Measurements from ENCODE around the gene MZF1. TPM values are rescaled to one million over a fixed set of nuclear protein-coding genes. Genes with fewer than 3 reads are reported as not detected.
"Not testable (repeated sequence)": the region's sequence is repeated elsewhere in the genome, so short reads cannot be mapped to it uniquely, and the experiment has no call there.

Gene MZF1
- total RNA-seq, 2 donors from 2014 or later: 19.3 to 39.2 TPM

DNA sequence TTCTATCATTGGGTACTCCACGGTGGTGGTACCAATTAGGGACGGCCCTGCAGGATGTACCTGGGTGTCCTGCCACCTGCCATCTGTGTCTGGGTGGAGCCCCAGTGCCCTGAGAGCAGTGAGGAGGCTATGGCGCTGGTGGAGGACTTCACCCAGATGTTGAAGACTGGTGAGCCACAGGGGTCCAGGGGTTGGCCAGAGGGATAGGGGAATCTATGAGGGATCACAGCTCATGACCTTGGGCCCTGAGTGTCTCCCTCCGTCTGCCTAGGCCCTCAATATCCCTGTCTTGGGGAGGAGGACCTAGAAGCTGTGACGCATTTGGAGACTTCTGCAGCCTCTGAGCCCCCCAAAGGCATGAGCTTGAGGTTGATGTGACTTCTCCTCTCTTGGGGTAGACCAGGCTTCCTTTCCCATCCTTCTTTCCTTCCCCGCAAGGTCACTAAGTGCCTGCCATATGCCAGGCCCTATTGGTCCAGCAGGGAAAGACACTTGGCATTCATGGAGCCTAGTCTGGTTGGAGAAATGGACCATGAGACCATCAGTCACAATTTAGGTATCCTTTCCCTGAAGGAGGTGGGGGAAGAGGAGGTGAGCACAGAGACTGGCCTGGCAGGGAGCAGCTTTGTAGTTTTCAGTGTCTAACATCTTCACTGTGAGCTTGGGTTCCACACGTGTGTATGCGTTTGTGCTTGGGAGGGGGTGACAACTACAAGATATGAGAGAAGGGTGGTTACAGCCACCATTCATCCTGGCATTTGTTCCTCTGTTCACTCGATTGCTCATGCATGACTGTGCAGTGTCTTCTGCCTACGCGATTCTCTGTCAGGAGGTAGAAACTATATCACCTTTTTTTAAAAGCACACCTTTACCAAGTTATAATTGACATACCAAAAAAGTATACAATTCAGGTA, 5.1 kb upstream of the MZF1 start:
- Histone ChIP-seq H3K9ac (ENCODE audit: low read depth in 2 of 2, low read length in 2 of 2) (no peak overlapping the region), H3K27me3 (no peaks in the 10 kb centered on the region), H3K27ac (no peak overlapping the region), H3K4me3 (no peak overlapping the region), H3K36me3 (peaks cover 5% of the 10 kb centered on the region), H3K9me3 (no peaks in the 10 kb centered on the region), H3K4me1 (no peaks in the 10 kb centered on the region)
- peak; percentile 18 for DNase-seq
- no peak for TF ChIP-seq CTCF (IDR thresholded peaks at IDR 0.05)
- intact Hi-C loops (cut with DNase I): no loop called here

- H3K27ac ChIP-seq; H3K36me3 ChIP-seq; H3K9me3 ChIP-seq; H3K9ac ChIP-seq (ENCODE audit: low read depth in 2 of 2, low read length in 2 of 2); H3K4me1 ChIP-seq; H3K27me3 ChIP-seq; intact Hi-C loops (cut with DNase I); H3K4me3 ChIP-seq: not testable (repeated sequence)
- DNase-seq: peak; percentile 17
Measured at GRCh38 chr19:58577581-58577980, 4.4 kb upstream of the MZF1 start.

- no peaks in the 10 kb centered on the region for H3K27me3 ChIP-seq
- H3K9ac ChIP-seq (ENCODE audit: low read depth in 2 of 2, low read length in 2 of 2): peak overlapping the region; percentile 88 to 89
- no peak for TF ChIP-seq CTCF (IDR thresholded peaks at IDR 0.05)
- H3K36me3 ChIP-seq: no peaks in the 10 kb centered on the region
- peak overlapping the region; percentile 81 for H3K27ac ChIP-seq
- intact Hi-C loops (cut with DNase I): no loop called here
- peaks cover 5% of the 10 kb centered on the region for H3K4me1 ChIP-seq
- H3K9me3 ChIP-seq: no peaks in the 10 kb centered on the region
- H3K4me3 ChIP-seq: peak overlapping the region; percentile 64
- DNase-seq: peak; percentile 89
Measured at GRCh38 chr19:58575183-58576041, 2.3 kb upstream of the MZF1 start.

DNA sequence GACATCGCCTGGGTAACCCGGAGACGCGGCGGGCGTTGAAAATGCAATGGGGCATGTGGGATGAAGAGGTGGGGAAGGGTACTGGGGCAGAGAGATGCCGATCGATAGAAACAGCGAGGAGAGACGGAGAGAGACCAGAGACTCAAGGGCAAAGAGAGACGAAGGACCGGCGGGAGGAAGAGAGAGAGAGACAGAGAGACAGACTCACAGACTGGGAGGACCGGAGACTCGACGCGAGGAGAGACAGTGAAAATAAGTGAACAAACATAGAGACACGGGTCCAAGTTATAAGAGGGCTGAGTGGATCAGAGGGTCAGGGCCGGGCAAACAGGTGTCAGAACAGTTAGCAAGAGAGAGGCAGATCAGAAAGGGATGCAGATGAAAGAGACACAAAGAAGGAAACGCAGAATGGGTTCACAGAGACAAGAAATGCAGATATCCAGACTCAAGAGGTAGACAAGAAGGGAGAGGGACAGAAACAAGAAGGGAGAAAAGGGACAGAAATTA, 576 bp upstream of the MZF1 start:
- peak overlapping the region; percentile 44 for H3K4me3 ChIP-seq
- H3K36me3 ChIP-seq: no peaks in the 10 kb centered on the region
- H3K4me1 ChIP-seq: peaks cover 5% of the 10 kb centered on the region
- H3K9me3 ChIP-seq: no peaks in the 10 kb centered on the region
- H3K9ac ChIP-seq (ENCODE audit: low read depth in 2 of 2, low read length in 2 of 2): peak overlapping the region; percentile 54 to 91
- no peak for TF ChIP-seq CTCF (IDR thresholded peaks at IDR 0.05)
- no peaks in the 10 kb centered on the region for H3K27me3 ChIP-seq
- intact Hi-C loops (cut with DNase I): no loop called here
- no peak for DNase-seq
- H3K27ac ChIP-seq: peak overlapping the region; percentile 93

DNA sequence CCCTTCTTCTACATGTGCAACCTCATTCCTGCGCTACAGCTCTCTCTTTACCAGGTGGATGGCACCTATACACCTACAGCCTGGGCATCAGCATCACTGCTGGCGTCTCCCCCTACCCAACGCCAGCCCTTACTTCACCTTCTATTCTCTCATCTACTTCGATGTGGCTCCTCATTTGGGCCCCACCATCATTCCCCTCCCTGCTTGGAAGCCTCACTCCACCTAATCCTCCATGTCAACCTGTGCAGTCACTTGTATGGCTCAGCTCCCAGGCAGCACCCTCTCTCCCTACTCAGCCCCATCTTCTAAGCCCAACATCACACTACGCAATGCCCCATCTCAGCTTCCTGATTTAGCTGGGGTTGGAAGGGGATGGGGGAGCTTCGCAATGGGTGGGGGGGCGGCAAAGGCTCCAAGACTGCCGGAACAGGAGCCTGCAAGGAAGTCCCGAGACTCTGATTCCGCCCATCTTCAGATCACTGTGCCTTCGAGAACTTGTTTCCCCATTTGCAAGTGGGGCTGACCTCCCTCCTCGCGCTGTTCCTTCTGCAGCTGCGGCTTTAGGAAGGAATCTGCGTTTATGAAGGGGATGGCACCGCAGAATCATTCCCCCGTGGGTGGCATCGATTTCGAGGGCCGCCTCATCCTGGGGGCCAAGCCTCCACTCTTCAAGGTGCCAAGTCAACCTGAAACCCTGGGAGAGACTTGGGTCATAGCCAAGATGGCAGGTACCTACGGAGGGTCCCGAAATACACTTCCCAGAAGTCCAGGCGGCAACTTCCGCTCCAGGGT, 913 bp downstream of the MZF1 start:
- intact Hi-C loops (cut with DNase I): no loop called here
- no peaks in the 10 kb centered on the region for H3K27me3 ChIP-seq
- H3K27ac ChIP-seq: peak overlapping the region; percentile 93
- TF ChIP-seq CTCF (IDR thresholded peaks at IDR 0.05): no peak
- no peak for DNase-seq
- H3K4me3 ChIP-seq: peak overlapping the region; percentile 44
- H3K4me1 ChIP-seq: peaks cover 5% of the 10 kb centered on the region
- H3K9me3 ChIP-seq: no peaks in the 10 kb centered on the region
- H3K9ac ChIP-seq (ENCODE audit: low read depth in 2 of 2, low read length in 2 of 2): peak overlapping the region in 1 of 2 donors; percentile 91
- H3K36me3 ChIP-seq: no peaks in the 10 kb centered on the region

Measured in colonic mucosa (tissue), 4 donors.